Neural cell (in vitro differentiated cells): ENCODE data around the gene ZNF878. TPM values are rescaled to one million over a fixed set of nuclear protein-coding genes. Genes with fewer than 3 reads are reported as not detected.
A peak's percentile ranks its signal among the peaks of the same experiment; 100 is the strongest.

ENCODE experiments used
- H2AFZ ChIP-seq: fragments of 200-600, 300-800 bp; sonication (generic), shearing (Covaris generic); 2 replicates; pipeline ENCODE4 v1.6.0; 2014; ENCODE audit warnings: low read depth, mild to moderate bottlenecking, antibody characterized with exemption, low read length, moderate library complexity
- H3F3A ChIP-seq: fragments of 200-600 bp; shearing (Covaris generic); 2 replicates; pipeline ENCODE4 v1.6.1; 2016; ENCODE audit warnings: mild to moderate bottlenecking, moderate library complexity, mixed read lengths, antibody characterized with exemption, low read length; ENCODE audit not compliant: insufficient read depth, poor library complexity, severe bottlenecking
- H3K27ac ChIP-seq: fragments of 200-600, 300-800 bp; sonication (generic), shearing (Covaris generic); 2 replicates; pipeline ENCODE4 v1.5.1; 2014; ENCODE audit warnings: mild to moderate bottlenecking, low read length, moderate library complexity
- H3K27me3 ChIP-seq: fragments of 300-800, 200-600 bp; sonication (generic), shearing (Covaris generic); 2 replicates; pipeline ENCODE4 v1.6.0; 2014; ENCODE audit warnings: mild to moderate bottlenecking, low read depth, low read length, moderate library complexity; ENCODE audit not compliant: insufficient read depth
- H3K36me3 ChIP-seq: fragments of 300-800, 200-600 bp; sonication (generic), shearing (Covaris generic); 2 replicates; pipeline ENCODE4 v1.5.1; 2014; ENCODE audit warnings: mild to moderate bottlenecking, antibody characterized with exemption, low read length, moderate library complexity; ENCODE audit not compliant: insufficient read depth
- H3K4me2 ChIP-seq: fragments of 300-800, 200-600 bp; sonication (generic), shearing (Covaris generic); 2 replicates; pipeline ENCODE4 v1.6.0; 2014; ENCODE audit warnings: mild to moderate bottlenecking, low read length
- H3K4me3 ChIP-seq: fragments of 300-800, 200-600 bp; sonication (generic), shearing (Covaris generic); 2 replicates; pipeline ENCODE4 v1.5.1; 2014; ENCODE audit warnings: mild to moderate bottlenecking, low read length, moderate library complexity
- H3K79me2 ChIP-seq: fragments of 200-600 bp; shearing (Covaris generic); replicated peaks from 2 replicates; pipeline ENCODE4 v1.6.0; 2014; ENCODE audit warnings: mild to moderate bottlenecking, low read length, moderate library complexity; ENCODE audit not compliant: insufficient read depth
- H3K9ac ChIP-seq: fragments of 300-800, 200-600 bp; sonication (generic), shearing (Covaris generic); 2 replicates; pipeline ENCODE4 v1.6.1; 2016; ENCODE audit warnings: mild to moderate bottlenecking, low read length, mixed read lengths
- H3K9me2 ChIP-seq: fragments of 200-600 bp; shearing (Covaris generic); 2 replicates; pipeline ENCODE4 v1.6.1; 2016; ENCODE audit warnings: mild to moderate bottlenecking, low read length, mixed read lengths; ENCODE audit not compliant: insufficient read depth
- H3K9me3 ChIP-seq: fragments of 200-600, 300-800 bp; sonication (generic), shearing (Covaris generic); 2 replicates; pipeline ENCODE4 v1.6.1; 2016; ENCODE audit warnings: mild to moderate bottlenecking, mixed run types, low read length, moderate library complexity, mixed read lengths
- H4K20me1 ChIP-seq: fragments of 200-600 bp; shearing (Covaris generic); 2 replicates; pipeline ENCODE4 v1.6.1; 2016; ENCODE audit warnings: mild to moderate bottlenecking, mixed run types; ENCODE audit not compliant: insufficient read depth
- CTCF ChIP-seq: fragments of 450-650 bp; IDR thresholded peaks from 2 replicates; pipeline ENCODE4 v1.5.1; 2014; ENCODE audit warnings: antibody characterized with exemption, mild to moderate bottlenecking, moderate library complexity; ENCODE audit not compliant: poor library complexity, severe bottlenecking
- EP300 ChIP-seq: fragments of 450-650 bp; conservative IDR thresholded peaks from 2 replicates; pipeline ENCODE4 v1.6.1; 2014; ENCODE audit warnings: antibody characterized with exemption, mild to moderate bottlenecking, moderate library complexity; ENCODE audit not compliant: poor library complexity, severe bottlenecking
- EZH2 ChIP-seq: fragments of 200-600, 300-800 bp; shearing (Covaris generic), sonication (generic); IDR thresholded peaks from 2 replicates; pipeline ENCODE4 v1.6.1; 2014; ENCODE audit warnings: antibody characterized with exemption, low read length, borderline replicate concordance, mild to moderate bottlenecking; ENCODE audit not compliant: insufficient read depth, poor library complexity, severe bottlenecking
- MXI1 ChIP-seq: fragments of 450-650 bp; conservative IDR thresholded peaks from 2 replicates; pipeline ENCODE4 v1.6.1; 2014; ENCODE audit warnings: antibody characterized with exemption, mild to moderate bottlenecking; ENCODE audit not compliant: poor library complexity, severe bottlenecking
- POLR2AphosphoS5 ChIP-seq: IDR thresholded peaks from 2 replicates; pipeline ENCODE4 v1.6.1; 2012
- RAD21 ChIP-seq: fragments of 450-650 bp; conservative IDR thresholded peaks from 2 replicates; pipeline ENCODE4 v1.6.1; 2014; ENCODE audit warnings: antibody characterized with exemption, mild to moderate bottlenecking, moderate library complexity
- REST ChIP-seq: IDR thresholded peaks from 2 replicates; pipeline ENCODE4 v1.6.1; 2012; ENCODE audit warnings: borderline replicate concordance
- SMC3 ChIP-seq: fragments of 450-650 bp; conservative IDR thresholded peaks from 2 replicates; pipeline ENCODE4 v1.6.1; 2014; ENCODE audit warnings: antibody characterized with exemption, mild to moderate bottlenecking, moderate library complexity; ENCODE audit not compliant: poor library complexity
- TAF1 ChIP-seq: IDR thresholded peaks from 2 replicates; pipeline ENCODE4 v1.6.1; 2012; ENCODE audit warnings: low read depth
- polyA plus RNA-seq: library from polyadenylated mRNA; depleted of rRNA; stranded (reverse); fragments of >200 nt; gene quantifications from 2 replicates; pipeline ENCODE4 v1.2.3, GENCODE V29; 2014

The ZNF878 gene
- polyA plus RNA-seq, 1 donor from 2014 or later, result 0.21 TPM

GRCh38 chr19:12052091-12052496 is 667 bp downstream of the ZNF878 start:
- peak overlapping the region; percentile 83 for H3K4me3 ChIP-seq
- H4K20me1 ChIP-seq, result no peaks in the 10 kb centered on the region
- H3F3A ChIP-seq, result no peaks in the 10 kb centered on the region
- no peaks in the 10 kb centered on the region for H3K9me2 ChIP-seq
- no peaks in the 10 kb centered on the region for H3K27me3 ChIP-seq
- peak overlapping the region; percentile 63 for H3K9ac ChIP-seq
- H3K27ac ChIP-seq, result no peak overlapping the region
- no peak for TF ChIP-seq REST
- TF ChIP-seq CTCF, result no peak
- no peak for TF ChIP-seq POLR2AphosphoS5
- no peak for TF ChIP-seq TAF1
- TF ChIP-seq EZH2, result no peak
- TF ChIP-seq SMC3, result no peak
- no peak for TF ChIP-seq MXI1
- TF ChIP-seq EP300, result no peak
- no peak for TF ChIP-seq RAD21
- peak overlapping the region; percentile 61 for H3K4me2 ChIP-seq
- H2AFZ ChIP-seq, result no peak overlapping the region
- H3K79me2 ChIP-seq, result no peaks in the 10 kb centered on the region
- H3K9me3 ChIP-seq, result no peaks in the 10 kb centered on the region
- H3K36me3 ChIP-seq, result no peaks in the 10 kb centered on the region

- no peaks in the 10 kb centered on the region for H4K20me1 ChIP-seq
- H3K9ac ChIP-seq, result no peak overlapping the region
Observed at GRCh38 chr19:12047868-12048267, 4.9 kb downstream of the ZNF878 start.

More at GRCh38 chr19:12047868-12048267, 4.9 kb downstream of the ZNF878 start:
- H3F3A ChIP-seq, result no peaks in the 10 kb centered on the region
- H3K9me3 ChIP-seq, result peaks cover 5% of the 10 kb centered on the region
- no peaks in the 10 kb centered on the region for H3K79me2 ChIP-seq
- H3K4me2 ChIP-seq, result no peak overlapping the region
- H3K36me3 ChIP-seq, result no peaks in the 10 kb centered on the region
- no peak overlapping the region for H3K27ac ChIP-seq
- no peaks in the 10 kb centered on the region for H3K27me3 ChIP-seq
- no peak for TF ChIP-seq RAD21
- TF ChIP-seq POLR2AphosphoS5, result no peak
- no peak for TF ChIP-seq SMC3
- no peak for TF ChIP-seq CTCF
- TF ChIP-seq REST, result no peak
- no peak overlapping the region for H3K4me3 ChIP-seq
- H2AFZ ChIP-seq, result no peak overlapping the region
- H3K9me2 ChIP-seq, result no peaks in the 10 kb centered on the region
